Measurements from ENCODE around the gene SCGB3A1.

Gene SCGB3A1

GRCh38 chr5:180589771-180590542, 1.3 kb downstream of the SCGB3A1 start:
- no peak overlapping the region for H3K9ac ChIP-seq (ENCODE audit: low read length)
- H3K4me3 ChIP-seq (ENCODE audit: low read length): no peak overlapping the region
- H3K36me3 ChIP-seq (ENCODE audit: control insufficient read depth, insufficient read depth, low read length): no peaks in the 10 kb centered on the region
- H3K9me3 ChIP-seq (ENCODE audit: control insufficient read depth, low read length): no peaks in the 10 kb centered on the region
- H3K27me3 ChIP-seq (ENCODE audit: control insufficient read depth, insufficient read depth, low read length): peaks cover 47% of the 10 kb centered on the region
- peaks cover 3% of the 10 kb centered on the region for H3K4me1 ChIP-seq (ENCODE audit: control insufficient read depth, insufficient read depth, low read length)

GRCh38 chr5:180586870-180587269, 4.4 kb downstream of the SCGB3A1 start:
- no peak overlapping the region for H3K4me3 ChIP-seq (ENCODE audit: low read length)
- no peak overlapping the region for H3K9ac ChIP-seq (ENCODE audit: low read length)

DNA sequence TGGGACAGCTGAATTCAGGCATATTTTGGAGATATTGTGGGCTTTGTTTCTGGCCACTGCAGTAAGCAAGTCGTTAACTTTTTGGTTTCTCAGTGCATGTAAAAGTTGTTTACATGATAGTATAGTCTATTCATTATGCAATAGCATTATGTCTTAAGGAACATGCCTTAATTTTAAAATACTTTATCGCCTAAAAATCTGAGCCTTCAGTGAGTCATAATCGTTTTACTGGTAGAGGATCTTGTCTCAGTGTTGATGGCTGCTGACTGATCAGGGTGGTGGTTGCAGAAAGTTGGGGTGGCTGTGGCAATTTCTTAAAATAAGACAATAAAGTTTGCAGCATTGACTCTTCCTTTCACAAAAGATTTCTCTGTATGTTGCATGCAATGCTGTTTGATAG, 5.1 kb downstream of the SCGB3A1 start:
- peaks cover 34% of the 10 kb centered on the region for H3K27me3 ChIP-seq (ENCODE audit: control insufficient read depth, insufficient read depth, low read length)
- no peak overlapping the region for H3K4me3 ChIP-seq (ENCODE audit: low read length)
- peaks cover 3% of the 10 kb centered on the region for H3K4me1 ChIP-seq (ENCODE audit: control insufficient read depth, insufficient read depth, low read length)
- no peaks in the 10 kb centered on the region for H3K36me3 ChIP-seq (ENCODE audit: control insufficient read depth, insufficient read depth, low read length)
- H3K9ac ChIP-seq (ENCODE audit: low read length): no peak overlapping the region
- H3K9me3 ChIP-seq (ENCODE audit: control insufficient read depth, low read length): no peaks in the 10 kb centered on the region

More at GRCh38 chr5:180586870-180587269, 4.4 kb downstream of the SCGB3A1 start:
- no peaks in the 10 kb centered on the region for H3K36me3 ChIP-seq (ENCODE audit: control insufficient read depth, insufficient read depth, low read length)
- H3K9me3 ChIP-seq (ENCODE audit: control insufficient read depth, low read length): no peaks in the 10 kb centered on the region
- H3K4me1 ChIP-seq (ENCODE audit: control insufficient read depth, insufficient read depth, low read length): peaks cover 3% of the 10 kb centered on the region
- peaks cover 41% of the 10 kb centered on the region for H3K27me3 ChIP-seq (ENCODE audit: control insufficient read depth, insufficient read depth, low read length)

- H3K9me3 ChIP-seq (ENCODE audit: control insufficient read depth, low read length): no peaks in the 10 kb centered on the region
- H3K9ac ChIP-seq (ENCODE audit: low read length): no peak overlapping the region
- peaks cover 9% of the 10 kb centered on the region for H3K27me3 ChIP-seq (ENCODE audit: control insufficient read depth, insufficient read depth, low read length)
- no peak overlapping the region for H3K4me3 ChIP-seq (ENCODE audit: low read length)
- H3K36me3 ChIP-seq (ENCODE audit: control insufficient read depth, insufficient read depth, low read length): no peaks in the 10 kb centered on the region
- H3K4me1 ChIP-seq (ENCODE audit: control insufficient read depth, insufficient read depth, low read length): no peaks in the 10 kb centered on the region
These were observed 7.6 kb downstream of the SCGB3A1 start for GRCh38 chr5:180583738-180584137.

DNA sequence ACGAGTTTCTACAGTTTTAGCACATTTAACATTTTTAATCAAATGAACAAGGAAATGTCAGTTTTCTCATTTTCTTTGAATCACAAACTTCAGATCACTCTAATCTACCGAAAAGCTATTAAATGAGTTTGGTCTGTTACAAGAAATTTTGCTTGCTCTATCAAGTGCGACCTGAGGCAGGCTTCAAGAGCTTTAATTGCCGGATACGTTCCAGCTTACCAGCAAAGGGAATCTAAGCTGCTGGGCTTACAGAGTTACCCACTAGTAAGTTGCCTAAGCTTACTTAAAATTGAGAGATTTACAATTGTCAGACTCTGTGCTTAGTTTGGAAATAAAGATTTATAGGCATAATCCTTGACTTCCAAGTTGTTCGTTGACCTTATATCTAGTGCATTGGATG, 10.6 kb downstream of the SCGB3A1 start:
- Histone ChIP-seq H3K27me3 (ENCODE audit: control insufficient read depth, insufficient read depth, low read length) (no peaks in the 10 kb centered on the region), H3K4me3 (ENCODE audit: low read length) (no peak overlapping the region), H3K9ac (ENCODE audit: low read length) (no peak overlapping the region), H3K4me1 (ENCODE audit: control insufficient read depth, insufficient read depth, low read length) (no peaks in the 10 kb centered on the region), H3K9me3 (ENCODE audit: control insufficient read depth, low read length) (no peaks in the 10 kb centered on the region), H3K36me3 (ENCODE audit: control insufficient read depth, insufficient read depth, low read length) (no peaks in the 10 kb centered on the region)

DNA sequence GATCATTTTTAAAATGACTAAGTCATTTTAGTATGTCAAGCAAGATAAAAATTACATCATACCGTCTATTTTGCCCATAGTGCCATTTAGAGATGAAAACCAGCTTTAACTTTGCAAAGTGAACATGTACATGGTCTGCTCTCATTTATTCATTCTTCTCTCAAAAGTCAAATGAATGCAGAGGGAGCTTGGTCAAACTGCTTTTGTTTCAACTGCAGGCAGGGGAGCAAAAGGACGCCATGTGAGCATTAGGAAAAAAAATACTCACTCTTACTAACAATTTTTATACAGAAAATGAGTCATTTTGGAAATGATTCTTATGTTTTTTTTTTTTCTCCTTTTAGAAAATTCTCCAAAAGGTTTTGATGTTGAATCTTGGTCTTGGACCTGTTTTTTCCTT, 15.7 kb downstream of the SCGB3A1 start:
- Histone ChIP-seq H3K36me3 (ENCODE audit: control insufficient read depth, insufficient read depth, low read length) (no peaks in the 10 kb centered on the region), H3K27me3 (ENCODE audit: control insufficient read depth, insufficient read depth, low read length) (no peaks in the 10 kb centered on the region), H3K9me3 (ENCODE audit: control insufficient read depth, low read length) (no peaks in the 10 kb centered on the region), H3K4me1 (ENCODE audit: control insufficient read depth, insufficient read depth, low read length) (no peaks in the 10 kb centered on the region), H3K9ac (ENCODE audit: low read length) (no peak overlapping the region), H3K4me3 (ENCODE audit: low read length) (no peak overlapping the region)

DNA sequence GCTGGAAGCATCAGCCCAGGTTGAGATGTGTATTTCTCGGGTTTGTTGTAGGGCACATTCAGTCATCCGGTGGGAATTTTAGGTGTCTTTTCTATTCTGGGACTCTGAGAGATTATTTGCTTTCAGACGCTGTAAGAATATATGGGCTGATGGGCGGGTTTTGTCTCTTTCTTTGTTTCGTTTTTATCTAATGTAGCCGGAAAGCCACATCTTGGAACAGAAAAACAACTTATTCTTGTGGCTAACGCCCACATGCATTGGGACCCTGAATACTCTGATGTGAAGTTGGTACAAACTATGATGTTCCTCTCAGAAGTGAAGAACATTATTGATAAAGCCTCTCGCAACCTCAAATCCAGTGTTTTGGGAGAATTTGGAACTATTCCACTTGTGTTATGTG, 22.4 kb downstream of the SCGB3A1 start:
- no peaks in the 10 kb centered on the region for H3K27me3 ChIP-seq (ENCODE audit: control insufficient read depth, insufficient read depth, low read length)
- no peak overlapping the region for H3K9ac ChIP-seq (ENCODE audit: low read length)
- H3K36me3 ChIP-seq (ENCODE audit: control insufficient read depth, insufficient read depth, low read length): no peaks in the 10 kb centered on the region
- no peaks in the 10 kb centered on the region for H3K4me1 ChIP-seq (ENCODE audit: control insufficient read depth, insufficient read depth, low read length)
- H3K9me3 ChIP-seq (ENCODE audit: control insufficient read depth, low read length): no peaks in the 10 kb centered on the region
- no peak overlapping the region for H3K4me3 ChIP-seq (ENCODE audit: low read length)

- H3K36me3 ChIP-seq (ENCODE audit: control insufficient read depth, insufficient read depth, low read length): no peaks in the 10 kb centered on the region
- H3K9ac ChIP-seq (ENCODE audit: low read length): no peak overlapping the region
- no peak overlapping the region for H3K4me3 ChIP-seq (ENCODE audit: low read length)
- no peaks in the 10 kb centered on the region for H3K27me3 ChIP-seq (ENCODE audit: control insufficient read depth, insufficient read depth, low read length)
- no peaks in the 10 kb centered on the region for H3K4me1 ChIP-seq (ENCODE audit: control insufficient read depth, insufficient read depth, low read length)
- H3K9me3 ChIP-seq (ENCODE audit: control insufficient read depth, low read length): no peaks in the 10 kb centered on the region
These were observed 27.3 kb downstream of the SCGB3A1 start for GRCh38 chr5:180563994-180564393.

DNA sequence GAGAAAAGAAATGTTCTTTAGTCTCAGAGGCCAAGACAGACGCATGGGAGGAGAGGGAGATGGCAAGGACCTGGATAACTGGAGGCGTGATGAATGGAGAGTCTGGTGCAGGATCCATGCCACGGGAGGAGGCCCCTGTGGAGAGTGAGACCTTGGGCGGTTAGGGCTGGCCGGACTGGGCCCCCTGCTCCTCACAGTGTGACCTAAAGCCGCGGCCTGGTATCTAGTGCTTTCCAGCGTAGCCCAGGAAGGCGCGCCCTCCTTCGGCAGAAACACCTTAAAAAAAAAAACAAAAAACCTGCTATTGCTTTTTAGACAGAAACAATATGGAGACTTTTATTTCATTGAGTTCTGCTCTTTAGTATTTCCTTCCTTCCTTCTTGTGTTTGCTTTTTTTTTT, 33.1 kb downstream of the SCGB3A1 start:
- Histone ChIP-seq H3K4me1 (ENCODE audit: control insufficient read depth, insufficient read depth, low read length) (no peaks in the 10 kb centered on the region), H3K36me3 (ENCODE audit: control insufficient read depth, insufficient read depth, low read length) (no peaks in the 10 kb centered on the region), H3K27me3 (ENCODE audit: control insufficient read depth, insufficient read depth, low read length) (no peaks in the 10 kb centered on the region), H3K9me3 (ENCODE audit: control insufficient read depth, low read length) (no peaks in the 10 kb centered on the region), H3K4me3 (ENCODE audit: low read length) (no peak overlapping the region), H3K9ac (ENCODE audit: low read length) (no peak overlapping the region)

GRCh38 chr5:180557217-180557809, 34.0 kb downstream of the SCGB3A1 start:
- Histone ChIP-seq H3K36me3 (ENCODE audit: control insufficient read depth, insufficient read depth, low read length) (no peaks in the 10 kb centered on the region), H3K4me3 (ENCODE audit: low read length) (no peak overlapping the region), H3K9ac (ENCODE audit: low read length) (no peak overlapping the region), H3K27me3 (ENCODE audit: control insufficient read depth, insufficient read depth, low read length) (no peaks in the 10 kb centered on the region), H3K4me1 (ENCODE audit: control insufficient read depth, insufficient read depth, low read length) (no peaks in the 10 kb centered on the region), H3K9me3 (ENCODE audit: control insufficient read depth, low read length) (no peaks in the 10 kb centered on the region)

DNA sequence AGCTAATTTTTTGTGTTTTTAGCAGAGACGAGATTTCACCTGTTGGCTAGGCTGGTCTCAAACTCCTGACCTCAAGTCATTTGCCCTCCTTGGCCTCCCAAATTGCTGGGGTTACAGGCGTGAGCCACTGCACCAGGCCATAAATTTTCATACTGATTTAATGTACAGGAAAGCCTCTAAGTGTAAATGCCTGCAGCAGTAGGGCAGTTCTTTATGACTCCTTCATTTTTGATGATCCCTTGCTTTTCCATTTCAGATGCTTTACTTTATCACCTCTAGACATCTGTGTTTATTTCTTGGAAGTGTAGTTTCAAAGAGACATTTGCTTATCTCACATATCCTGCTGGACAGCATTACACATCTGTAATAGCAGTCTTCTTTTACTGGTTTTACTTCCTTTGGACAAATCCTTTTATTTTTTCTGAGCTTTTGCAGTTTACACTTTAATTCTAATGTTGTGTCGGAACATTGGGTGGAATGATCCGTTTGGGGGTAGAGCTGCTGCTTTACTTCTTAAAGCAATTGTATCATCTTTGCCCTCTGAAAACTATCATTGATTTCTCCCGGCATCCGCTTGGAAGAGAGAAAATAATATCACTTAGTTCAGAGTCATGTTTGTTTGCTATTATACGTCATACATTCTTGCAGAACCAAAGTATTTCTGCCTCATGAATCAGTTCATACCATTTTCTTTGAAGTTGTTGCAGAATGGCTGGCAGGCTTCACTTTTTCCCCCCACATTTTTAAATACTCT, 36.0 kb downstream of the SCGB3A1 start:
- H3K9ac ChIP-seq (ENCODE audit: low read length): no peak overlapping the region
- H3K27me3 ChIP-seq (ENCODE audit: control insufficient read depth, insufficient read depth, low read length): no peaks in the 10 kb centered on the region
- no peaks in the 10 kb centered on the region for H3K9me3 ChIP-seq (ENCODE audit: control insufficient read depth, low read length)
- no peak overlapping the region for H3K4me3 ChIP-seq (ENCODE audit: low read length)
- H3K4me1 ChIP-seq (ENCODE audit: control insufficient read depth, insufficient read depth, low read length): no peaks in the 10 kb centered on the region
- H3K36me3 ChIP-seq (ENCODE audit: control insufficient read depth, insufficient read depth, low read length): no peaks in the 10 kb centered on the region

DNA sequence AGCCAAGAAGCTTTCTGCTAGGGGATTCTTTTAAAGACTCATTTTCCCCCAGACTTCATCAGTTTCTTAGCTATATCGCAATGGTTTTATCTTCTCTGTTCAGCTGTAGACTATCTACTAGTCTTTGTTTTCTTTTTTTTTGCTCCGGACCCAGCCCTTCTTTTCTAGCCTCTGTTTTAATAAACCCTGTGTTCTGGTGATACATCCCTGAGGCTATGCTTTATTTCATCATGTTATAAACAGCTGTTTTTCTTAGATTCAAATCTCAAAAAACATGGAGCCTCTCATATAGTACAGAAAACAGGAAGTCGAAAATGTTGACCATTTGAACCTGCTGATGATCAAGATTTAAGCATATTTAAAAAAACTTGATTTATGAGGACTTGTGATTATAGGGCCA, 37.8 kb downstream of the SCGB3A1 start:
- H3K9ac ChIP-seq (ENCODE audit: low read length): no peak overlapping the region
- H3K36me3 ChIP-seq (ENCODE audit: control insufficient read depth, insufficient read depth, low read length): no peaks in the 10 kb centered on the region
- H3K4me3 ChIP-seq (ENCODE audit: low read length): no peak overlapping the region
- no peaks in the 10 kb centered on the region for H3K27me3 ChIP-seq (ENCODE audit: control insufficient read depth, insufficient read depth, low read length)
- no peaks in the 10 kb centered on the region for H3K9me3 ChIP-seq (ENCODE audit: control insufficient read depth, low read length)
- peaks cover 5% of the 10 kb centered on the region for H3K4me1 ChIP-seq (ENCODE audit: control insufficient read depth, insufficient read depth, low read length)
